GM12873 (cell line): ENCODE measurements around the gene TPSAB1.

Source experiments
- TF ChIP-seq, protein P1 (sequence below): IDR thresholded peaks from 2 replicates; pipeline ENCODE4 v1.5.1; 2012; ENCODE audit warnings: low read depth, mild to moderate bottlenecking, moderate library complexity, low read length, control low read depth; ENCODE audit not compliant: insufficient read depth; ENCODE audit errors: missing control alignments

The TPSAB1 gene

DNA sequence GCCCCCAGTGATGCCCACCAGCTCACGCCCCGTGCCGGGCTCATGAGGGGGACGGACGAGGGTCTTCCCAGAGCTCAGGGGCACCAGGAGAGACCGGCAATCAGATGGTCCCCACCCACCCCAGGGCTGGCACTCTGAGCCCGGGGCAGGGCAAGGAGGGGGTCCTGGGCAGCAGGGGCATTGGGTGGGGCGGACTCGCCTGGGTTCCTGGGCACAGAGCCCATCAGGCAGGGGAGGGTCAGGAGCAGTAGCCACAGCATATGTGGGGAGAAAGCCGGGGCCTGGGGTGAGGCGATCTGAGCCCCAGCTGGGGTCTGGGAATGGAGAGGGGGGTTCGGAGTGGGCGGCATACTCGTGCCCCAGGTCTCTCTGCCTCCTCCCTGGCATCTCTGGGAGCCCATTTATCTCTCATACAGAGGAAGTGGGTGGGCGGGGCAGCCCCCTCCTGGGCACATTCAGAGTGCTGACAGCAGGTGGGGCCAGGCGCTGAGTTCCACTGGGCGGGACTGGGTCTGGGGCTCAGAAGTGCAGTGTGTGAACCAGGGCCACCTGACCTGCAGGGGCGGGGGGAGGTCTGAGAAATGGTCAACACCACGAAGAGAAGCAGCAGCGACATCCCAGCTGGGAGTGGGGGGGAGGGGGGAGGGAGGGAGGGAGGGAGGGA, 48.4 kb downstream of the TPSAB1 start:
- TF ChIP-seq, protein P1, sequence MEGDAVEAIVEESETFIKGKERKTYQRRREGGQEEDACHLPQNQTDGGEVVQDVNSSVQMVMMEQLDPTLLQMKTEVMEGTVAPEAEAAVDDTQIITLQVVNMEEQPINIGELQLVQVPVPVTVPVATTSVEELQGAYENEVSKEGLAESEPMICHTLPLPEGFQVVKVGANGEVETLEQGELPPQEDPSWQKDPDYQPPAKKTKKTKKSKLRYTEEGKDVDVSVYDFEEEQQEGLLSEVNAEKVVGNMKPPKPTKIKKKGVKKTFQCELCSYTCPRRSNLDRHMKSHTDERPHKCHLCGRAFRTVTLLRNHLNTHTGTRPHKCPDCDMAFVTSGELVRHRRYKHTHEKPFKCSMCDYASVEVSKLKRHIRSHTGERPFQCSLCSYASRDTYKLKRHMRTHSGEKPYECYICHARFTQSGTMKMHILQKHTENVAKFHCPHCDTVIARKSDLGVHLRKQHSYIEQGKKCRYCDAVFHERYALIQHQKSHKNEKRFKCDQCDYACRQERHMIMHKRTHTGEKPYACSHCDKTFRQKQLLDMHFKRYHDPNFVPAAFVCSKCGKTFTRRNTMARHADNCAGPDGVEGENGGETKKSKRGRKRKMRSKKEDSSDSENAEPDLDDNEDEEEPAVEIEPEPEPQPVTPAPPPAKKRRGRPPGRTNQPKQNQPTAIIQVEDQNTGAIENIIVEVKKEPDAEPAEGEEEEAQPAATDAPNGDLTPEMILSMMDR = no peak

DNA sequence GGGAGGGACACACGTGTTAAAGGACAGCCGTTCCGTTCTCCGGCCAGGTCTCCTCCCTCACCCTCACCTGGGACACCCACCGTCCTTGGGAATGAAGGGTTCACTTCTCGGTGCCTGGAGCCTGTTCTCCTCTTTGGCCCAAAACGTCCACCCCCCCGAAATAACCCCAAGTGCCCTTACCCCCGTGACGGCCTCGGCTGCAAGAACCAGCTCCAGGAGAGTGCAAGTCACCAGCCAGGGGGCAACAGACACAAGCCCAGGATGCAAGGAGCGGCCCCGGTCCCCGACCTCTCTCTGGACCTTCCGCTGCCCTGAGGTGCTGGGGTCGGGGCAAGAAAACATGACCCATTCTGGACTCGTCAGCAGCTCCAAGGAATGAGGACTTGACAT, 49.0 kb downstream of the TPSAB1 start:
- TF ChIP-seq, protein P1 = no peak

DNA sequence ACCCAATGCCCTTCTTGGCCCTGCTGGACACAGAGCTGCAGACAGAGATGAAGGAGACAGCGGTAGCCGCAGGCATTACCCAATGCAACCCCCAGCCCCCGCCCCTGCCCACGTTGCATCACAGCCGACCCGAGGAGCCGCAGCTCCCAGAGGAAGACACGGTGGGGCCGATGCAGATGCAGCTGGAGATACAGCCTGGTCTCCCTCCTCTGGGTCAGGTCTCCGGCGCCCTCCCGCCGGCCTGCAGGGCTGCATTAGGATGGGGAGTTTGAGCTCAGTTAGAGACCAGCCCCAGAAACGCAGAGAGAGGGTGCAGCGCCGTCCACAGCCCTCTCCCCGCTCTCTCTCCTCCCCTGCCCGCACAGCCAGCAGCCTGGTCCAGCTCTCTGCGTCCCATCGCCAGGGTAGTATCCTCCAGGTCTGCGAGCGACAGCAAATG, 49.6 kb downstream of the TPSAB1 start:
- TF ChIP-seq, protein P1 = no peak

DNA sequence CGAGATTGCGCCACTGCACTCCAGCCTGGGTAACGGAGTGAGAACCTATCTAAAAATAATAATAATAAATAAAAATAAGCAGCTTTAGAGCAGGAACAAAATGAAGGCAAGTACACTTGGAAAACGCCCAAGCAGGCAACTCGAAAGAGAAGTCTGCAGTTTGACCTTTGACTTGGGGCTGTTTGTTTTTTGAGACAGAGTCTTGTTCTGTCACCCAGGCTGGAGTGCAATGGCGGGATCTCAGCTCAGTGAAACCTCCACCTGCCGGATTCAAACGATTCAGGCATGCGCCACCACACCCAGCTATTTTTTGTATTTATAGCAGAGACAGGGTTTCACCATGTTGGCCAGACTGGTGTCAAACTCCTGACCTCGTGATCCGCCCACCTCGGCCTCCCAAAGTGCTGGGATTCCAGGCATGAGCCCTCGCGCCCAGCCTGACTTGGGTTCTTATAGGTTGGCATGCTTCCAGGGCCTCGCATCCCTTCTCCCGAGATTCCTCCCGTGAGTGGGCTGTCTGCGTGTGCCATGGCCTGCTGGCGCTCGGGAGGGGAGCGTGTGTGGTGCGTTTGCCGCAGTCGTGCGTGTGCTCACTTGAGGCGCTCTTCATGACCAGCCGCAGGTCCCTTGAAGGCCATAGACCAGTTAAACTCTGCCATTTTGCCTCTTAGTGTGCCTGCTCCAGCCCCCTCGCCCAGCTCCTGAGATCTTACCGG, 50.5 kb downstream of the TPSAB1 start:
- TF ChIP-seq, protein P1 = no peak

DNA sequence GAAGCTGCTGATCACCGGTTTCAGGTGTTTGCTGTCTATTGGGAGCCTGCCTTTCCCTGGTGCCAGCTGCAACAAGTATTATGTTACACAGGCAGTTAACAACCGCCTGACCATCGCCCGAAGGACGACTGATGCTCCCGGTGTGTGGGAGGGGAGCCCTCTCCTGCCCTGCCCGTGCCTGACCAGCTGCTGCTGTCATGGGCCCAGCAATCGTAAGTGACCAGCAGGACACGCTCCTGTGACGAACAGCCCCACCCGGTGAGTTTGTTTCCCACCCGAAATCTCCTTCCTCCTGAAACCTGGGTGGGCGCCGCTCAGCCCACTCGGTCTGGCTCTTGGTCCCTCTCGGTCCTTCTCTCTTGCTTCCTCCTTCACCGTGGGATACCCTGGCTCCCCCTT, 51.1 kb downstream of the TPSAB1 start:
- TF ChIP-seq, protein P1 = no peak
